Measurements from ENCODE around the gene PNLIPRP1.

The PNLIPRP1 gene

DNA sequence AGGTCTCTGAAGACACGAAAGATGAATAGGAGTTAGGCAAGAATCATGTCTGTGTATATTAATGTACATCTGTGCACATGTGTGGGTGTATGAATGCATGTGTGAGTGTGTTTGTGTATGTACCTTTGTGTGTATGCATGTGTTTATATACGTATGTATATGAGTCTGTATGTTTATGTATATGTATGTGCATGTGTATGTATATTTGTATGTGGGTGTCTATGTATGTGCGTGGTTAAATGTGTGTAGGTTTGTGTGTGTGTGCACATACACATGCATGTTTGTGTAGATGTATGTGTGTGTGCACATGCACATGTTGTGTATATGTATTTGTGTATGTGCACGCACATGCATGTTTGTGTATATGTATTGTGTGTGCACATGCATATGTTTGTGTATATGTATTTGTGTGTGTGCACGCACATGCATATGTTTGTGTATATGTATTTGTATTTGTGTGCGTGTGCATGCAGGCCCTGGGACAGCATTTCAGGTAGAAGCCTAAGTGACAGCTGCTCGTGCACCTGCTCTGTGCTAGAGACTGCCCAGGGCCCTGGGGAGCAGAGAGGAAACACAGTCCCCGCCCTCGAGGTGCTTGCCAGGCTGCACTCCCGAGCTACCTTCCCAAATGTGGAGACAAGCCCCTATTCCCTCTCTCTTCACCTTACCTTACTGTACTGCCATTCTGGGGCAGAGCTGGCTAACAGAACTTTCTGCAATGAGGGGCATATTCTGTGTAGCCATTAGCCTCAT is 12.1 kb downstream of the PNLIPRP1 start:
- no peak for DNase-seq

DNA sequence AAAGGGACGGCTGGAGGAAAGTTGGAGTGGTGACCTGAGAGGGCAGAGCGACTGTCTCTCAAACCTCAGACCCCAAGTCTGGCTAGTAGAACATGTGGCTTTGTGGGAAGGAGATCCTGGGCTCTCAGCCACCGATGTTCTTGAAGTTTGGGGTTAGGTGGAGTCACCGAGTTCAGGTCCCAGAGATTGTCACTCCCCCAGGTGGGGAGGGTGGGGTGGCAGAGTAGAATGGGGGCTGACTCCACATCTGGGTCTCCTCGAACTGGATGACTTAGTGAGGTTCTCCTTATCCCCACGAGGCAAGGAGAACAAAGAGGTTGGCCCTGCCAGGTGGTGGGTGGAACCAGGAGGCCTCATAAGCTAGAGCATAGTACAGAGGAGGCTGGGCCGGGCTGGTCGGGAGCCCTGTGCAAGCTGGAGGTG is 15.3 kb downstream of the PNLIPRP1 start:
- DNase-seq: no peak

DNA sequence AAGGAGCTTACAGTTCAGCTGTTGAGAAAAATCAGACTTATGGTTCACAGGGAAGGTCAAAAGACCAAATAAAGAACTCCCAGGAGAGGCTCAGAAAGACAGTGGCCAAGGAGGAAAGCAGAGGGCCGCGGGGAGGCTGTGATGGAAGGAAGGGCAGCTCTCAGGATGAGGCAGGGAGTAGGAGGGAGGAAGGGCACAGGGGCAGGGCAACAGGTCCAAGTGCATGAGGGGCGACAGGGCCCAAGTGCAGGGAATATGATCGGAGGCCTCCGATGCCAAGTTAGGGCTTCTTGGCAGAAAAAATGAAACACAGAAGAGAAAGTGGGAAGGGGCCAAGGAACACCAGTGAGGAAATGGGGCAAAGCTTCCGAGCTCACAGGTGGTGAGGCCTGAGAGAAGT is 16.6 kb downstream of the PNLIPRP1 start:
- no peak for DNase-seq

DNA sequence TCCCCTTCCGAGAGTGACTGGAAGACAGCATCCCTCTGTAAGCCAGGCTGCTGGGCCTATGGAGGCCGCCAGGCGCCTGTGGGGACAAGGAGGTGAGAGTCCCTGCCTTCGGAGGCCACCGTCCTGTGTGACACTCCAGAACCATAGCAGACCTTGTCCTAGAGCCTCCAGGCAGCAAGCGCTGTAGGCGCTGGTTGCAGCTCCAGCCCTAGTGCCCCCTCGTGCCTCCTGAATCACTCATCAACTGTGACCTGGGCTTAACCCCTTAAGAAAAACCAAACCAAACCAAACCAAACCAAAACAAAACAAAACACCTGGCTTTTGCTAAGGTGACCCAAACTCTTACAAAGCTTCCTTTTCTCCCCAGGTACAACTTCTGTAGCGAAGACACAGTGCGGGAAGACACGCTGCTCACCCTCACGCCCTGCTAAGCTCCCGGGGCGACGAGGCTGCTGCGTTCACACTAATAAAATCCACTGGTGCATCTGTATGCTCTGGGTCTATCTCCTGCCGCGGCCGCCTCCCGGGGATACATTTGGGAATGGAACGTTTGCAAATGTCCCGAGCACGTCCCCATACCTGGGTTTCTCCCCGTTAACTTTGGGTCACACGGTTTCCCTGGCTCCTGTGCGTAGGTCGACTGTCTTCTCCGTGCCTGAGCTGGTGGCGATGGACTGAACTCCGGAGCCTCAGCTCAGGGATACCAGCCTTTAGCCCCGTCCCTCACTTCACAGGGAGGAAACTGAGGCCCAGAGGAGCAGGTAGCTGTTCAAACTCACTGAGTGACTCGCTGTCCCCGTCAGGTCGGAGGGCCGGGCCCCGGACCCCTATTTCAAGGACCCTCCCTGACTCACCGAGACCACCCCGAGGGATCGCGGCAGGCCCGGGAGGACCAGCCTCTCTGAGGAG is 18.2 kb downstream of the PNLIPRP1 start:
- no peak for DNase-seq

DNA sequence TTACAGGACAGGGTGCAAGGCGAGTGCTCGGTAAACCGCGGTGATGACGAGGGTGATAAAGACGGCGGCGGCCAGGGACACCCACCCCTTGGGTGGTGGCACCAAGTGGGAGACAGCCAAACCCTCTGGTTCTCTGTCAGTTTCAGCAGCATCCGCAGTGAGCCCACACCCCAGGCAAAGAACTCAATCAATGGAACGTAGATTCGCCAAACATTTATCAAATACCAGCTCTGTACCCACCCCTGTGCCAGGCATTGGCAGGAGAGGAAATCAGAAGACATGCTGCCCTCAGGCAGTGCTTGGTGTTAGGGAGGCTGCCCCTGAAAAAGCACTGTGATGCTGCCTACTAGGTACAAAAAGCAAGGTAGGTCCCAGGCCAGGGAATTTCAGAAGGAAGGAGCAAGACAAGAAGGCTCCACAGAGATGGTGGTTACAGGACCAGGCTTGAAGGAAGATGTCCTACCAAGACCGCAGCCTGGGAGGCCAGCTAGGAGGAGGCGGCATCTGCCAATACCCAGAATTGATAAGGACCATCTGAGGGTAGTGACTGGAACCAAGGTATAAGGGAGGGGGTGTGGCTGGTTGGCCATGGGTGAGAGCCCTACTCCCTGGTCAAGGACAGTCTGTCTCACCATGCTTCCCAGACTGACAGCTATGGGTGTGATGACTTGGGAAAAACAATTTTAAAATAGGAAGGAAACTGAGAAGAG is 19.8 kb downstream of the PNLIPRP1 start:
- no peak for DNase-seq

DNA sequence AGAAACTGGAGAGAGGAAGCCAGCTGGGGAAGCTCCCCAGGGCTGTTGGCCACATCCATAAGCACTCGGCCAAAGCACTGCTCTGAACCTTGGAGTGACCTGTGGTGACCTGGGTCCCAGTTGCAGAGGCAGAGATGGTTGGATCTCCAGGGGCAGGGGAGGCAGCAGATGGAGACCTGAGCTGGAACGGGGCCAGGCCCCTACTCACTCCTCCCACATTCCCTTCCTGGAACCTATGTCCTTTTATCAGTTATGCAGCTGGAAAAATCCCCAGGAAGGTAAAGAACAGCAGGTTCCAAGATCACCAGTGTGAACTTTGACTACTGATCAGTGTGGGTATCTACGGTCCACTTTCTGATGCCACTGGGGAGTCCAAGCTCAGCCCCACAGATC is 20.4 kb downstream of the PNLIPRP1 start:
- no peak for DNase-seq

DNA sequence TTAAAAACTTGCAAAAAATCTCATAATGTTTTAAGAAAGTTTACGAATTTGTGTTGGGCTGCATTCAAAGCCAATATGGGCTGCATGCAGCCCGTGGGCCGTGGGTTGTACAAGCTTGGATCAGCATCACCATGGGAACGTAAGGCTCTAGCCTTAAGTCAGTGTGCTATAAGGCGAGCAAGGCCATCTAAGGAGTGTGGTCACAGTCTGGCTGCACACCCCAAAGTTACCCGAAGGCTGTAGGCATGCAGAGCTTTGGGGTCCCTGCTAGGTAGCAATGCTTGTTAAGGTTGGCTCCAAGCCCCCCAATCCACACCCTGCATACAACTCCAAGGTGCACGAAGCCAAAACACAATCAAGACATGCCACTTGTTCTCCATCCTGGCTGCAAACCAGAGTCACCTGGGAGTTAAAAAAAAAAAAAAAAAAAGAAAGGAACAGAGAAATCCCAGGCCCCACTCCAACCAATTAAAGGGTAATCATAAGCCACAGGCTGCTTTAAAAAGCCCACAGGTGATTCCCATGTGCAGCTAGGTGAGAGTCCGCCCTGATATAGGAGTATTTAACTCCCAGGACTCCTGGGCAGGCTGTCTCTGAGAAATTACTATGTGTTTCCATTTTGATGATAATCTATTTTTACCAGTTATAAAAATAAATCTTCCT is 21.5 kb downstream of the PNLIPRP1 start:
- DNase-seq: no peak

DNA sequence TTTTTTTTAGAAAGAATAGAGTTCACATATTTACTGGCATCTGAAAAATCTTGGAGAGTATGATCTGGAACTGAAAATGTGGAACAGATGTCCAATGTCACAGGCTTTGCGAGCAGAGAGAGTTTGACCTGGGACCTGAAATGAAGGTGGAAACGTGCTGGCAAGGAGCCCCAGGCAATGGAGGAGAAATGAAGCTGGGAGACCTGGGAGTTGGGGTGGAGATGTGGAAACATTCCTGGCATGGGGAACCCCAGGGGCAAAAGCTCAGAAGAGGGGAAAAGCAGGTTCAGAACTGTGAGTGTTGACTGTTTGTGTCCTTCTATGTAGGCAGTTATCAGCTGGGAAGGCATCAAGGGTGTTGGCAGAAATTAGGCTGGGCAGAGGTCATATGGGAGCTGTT is 22.7 kb downstream of the PNLIPRP1 start:
- no peak for DNase-seq

DNA sequence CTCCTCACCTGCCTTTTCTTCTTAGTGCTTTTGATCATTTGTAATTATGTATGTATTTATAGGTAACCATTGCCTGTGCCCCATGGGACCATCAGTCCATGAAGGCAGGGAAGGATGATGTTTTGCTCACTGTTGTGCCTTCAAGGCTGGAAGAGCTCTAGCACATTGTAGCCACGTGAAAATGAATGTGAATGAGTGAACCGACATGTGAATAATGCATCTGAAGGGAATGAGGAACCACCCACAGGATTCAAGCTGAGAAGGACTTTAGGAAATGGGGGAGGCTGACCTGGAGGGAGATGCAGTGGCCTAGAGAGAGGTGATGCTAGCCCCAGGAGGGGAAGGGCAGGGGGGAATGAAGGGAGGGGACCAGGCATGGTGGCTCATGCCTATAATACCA is 24.0 kb downstream of the PNLIPRP1 start:
- DNase-seq: no peak

DNA sequence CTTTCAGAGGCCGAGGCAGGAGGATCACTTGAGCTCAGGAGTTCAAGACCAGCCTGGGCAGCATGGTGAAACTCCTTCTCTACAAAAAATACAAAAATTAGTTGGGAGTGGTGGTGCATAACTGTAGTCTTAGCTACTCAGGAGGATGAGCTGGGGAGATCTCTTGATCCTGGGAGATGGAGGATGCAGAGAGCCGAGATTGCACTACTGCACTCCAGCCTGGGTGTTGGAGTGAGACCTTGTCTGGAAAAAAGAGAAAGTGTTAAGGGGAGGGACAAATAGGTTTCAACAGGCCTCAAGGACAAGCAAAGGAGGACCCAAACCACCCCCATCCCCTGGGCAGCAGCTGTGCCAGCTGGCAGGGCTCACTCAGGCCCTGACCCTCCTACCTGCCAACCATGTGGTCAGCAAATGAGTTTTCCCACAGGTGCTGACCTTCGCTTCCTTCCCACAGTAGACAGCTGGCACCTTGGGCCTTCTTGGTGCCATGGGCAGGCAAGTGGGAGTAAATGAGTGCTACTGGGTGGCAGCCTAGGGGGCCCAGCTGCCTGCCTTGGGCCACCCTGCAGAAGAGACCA is 24.5 kb downstream of the PNLIPRP1 start:
- DNase-seq: no peak

DNA sequence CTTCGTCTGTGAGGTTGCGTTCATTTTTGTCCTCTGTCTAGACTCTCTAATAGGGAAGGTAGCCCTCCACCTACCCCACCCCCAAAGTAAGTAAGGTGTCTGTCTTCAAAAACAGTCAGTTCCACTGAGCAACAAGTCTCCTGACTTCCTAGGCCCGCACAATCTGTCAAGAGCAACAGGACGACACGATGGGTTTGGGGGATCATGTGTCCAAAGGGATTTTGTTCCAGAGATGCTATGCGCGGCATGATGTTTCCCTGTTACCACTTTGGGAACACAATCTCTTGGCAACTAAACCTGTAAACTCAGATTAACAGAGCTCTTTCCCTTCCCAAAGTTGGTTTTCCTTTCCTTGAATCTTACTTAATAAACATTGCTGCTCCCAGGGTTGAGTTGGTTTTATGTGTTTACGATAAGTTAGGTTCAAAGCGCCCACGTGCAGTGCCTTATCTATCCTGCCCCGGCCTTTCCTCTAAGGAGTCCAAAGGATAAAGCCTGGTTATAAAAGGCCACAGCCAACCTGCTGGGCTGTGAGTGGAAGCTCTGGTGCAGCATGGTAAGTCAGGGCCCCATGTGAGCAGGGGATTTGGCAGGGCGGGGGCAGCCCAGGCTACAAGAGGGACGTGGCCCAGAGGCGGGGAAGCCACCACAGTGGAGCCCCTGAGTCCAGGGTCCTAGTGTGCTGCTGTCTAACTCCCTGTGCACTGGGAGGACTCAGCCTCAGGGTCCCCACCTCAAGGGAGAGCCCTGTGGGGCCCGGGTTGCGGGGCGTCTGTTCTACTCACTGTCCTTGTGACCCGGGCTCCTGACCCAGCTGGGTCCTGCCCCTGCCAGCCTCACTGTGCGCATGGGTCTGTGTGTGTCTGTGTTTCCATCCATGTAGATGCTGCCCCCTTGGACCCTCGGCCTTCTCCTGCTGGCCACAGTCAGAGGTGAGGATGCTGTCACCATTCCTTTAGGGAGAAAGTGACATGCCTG is 30.0 kb downstream of the PNLIPRP1 start, which contains the start of gene PNLIPRP2:
PNLIPRP2 (plus strand) TSS at position 531 of the 978 bp plus-strand sequence.
- DNase-seq: no peak

DNA sequence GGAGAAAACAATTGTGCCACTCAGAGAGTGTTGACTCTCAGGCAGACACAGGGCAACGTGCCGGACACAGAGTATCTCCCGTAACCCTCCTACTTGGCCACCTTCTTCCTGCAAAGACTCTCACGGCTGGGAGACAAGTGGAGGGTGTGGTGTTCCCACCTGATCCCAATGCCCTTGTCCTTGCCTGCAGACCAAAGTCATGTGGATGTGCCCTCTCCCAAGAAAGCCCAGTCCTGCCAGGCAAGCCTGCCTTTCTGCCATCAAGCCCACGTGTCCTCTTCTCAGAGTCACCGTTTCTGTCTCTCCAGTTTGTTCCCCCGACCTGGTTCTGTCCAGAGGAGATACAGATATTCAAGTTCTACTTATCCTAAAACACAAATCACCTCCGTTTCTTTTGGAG is 30.7 kb downstream of the PNLIPRP1 start:
- no peak for DNase-seq

DNA sequence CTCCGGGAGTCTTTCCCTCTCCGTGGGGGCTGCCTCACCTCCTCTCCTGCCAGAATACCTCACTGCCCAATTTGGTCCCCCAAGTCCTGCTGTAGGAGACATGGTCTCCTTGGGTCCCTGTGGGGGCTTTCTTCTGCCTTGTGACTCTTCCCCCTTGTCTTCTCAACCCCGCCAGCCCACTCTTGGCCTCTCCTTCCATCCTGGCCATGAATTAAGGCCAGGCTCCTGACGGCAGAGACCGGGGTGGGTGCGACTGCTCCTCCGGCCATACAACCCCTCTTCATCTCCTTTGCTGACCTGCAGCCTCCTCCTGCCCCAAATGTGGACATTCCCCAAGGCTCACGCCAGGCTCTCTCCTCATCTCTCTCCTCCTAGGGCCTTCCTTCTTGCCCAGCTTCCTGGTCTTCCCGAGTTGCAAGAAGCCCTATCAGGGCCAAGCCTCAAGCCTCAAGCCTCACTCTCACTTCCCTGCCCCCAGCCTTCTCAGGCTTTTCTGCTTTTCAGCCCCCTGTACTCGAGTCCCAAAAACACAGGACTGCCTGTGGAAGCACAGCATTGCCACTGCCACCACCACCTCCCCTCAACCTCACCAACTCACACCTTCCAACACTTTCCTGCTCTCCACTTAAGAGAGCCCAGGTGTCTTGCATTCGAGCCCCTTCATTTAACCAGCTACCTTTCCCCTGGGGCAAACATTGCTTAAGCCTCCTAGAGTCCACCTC is 31.3 kb downstream of the PNLIPRP1 start:
- DNase-seq: no peak

DNA sequence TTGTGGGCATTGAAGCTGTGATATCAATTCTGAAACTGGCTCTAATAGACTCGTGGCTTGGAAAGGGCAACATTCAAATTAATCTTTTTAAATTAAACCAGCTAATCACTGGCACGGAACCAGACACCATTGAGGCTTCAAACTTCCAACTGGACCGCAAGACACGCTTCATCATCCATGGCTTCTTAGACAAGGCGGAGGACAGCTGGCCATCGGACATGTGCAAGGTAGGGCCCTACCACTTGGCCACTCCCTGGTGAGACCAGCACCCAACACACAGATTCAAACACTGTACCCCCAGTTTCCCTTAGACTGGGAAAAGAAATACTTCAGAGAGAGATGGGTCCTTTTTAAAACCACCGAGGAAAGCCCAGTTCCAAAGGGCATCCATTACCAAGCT is 35.1 kb downstream of the PNLIPRP1 start:
- no peak for DNase-seq

DNA sequence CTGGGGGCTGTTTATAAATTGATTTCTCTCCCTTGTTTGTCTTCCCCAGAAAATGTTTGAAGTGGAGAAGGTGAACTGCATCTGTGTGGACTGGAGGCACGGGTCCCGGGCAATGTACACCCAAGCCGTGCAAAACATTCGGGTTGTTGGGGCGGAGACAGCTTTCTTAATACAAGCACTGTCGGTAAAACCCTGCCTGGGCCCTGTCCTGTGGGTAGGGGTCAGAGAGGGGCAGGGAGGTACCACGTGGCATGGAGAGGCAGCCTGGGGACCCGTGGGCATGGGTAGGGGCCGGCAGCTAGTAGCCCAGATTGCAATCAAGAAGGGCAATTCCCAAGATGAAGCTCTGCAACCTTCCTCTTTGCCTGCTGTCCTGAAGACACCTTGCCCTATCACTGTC is 36.1 kb downstream of the PNLIPRP1 start:
- DNase-seq: no peak

DNA sequence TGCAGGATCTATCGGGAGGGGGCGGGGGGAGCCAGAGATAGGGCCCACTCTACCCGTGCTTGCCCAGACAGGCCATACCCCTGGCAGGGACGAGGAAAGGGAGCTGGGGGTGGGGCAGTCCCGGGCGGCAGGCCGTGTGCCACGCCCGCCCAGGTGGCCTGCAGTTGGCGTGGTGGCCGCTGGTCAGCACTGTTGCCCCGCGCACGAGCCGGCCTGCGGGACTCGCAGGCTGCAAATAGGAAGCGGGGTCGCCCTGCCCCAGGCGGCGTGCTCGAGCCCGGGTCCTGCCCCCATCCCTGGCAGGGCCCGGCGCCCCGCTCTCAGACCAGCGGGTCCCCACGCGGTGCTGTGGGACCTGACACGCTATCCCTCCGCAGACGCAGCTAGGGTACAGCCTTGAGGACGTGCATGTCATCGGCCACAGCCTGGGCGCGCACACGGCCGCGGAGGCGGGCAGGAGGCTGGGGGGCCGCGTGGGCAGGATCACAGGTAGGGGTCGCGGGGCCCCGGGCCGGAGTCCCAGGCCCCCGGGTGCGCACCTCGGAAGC is 36.7 kb downstream of the PNLIPRP1 start:
- DNase-seq: no peak

DNA sequence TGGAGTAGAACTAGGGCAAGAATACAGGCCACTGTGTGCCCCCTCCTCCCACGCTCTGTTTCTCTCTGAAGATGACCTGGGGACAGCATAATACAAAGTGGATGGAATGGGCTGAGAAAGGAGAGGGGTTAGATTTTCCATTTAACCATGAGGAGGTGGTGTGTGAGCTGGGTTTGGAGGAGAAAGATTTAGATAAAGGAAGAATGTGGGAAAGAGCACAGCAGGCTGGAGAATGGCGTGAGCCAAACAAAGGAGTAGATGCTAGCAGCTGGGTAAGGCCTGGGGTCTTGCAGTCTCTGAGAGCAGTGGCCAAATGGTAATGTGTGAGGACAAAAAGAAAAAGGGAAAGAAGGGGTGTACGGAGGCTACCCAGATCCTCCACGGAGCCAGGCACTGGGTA is 38.6 kb downstream of the PNLIPRP1 start:
- DNase-seq: no peak

DNA sequence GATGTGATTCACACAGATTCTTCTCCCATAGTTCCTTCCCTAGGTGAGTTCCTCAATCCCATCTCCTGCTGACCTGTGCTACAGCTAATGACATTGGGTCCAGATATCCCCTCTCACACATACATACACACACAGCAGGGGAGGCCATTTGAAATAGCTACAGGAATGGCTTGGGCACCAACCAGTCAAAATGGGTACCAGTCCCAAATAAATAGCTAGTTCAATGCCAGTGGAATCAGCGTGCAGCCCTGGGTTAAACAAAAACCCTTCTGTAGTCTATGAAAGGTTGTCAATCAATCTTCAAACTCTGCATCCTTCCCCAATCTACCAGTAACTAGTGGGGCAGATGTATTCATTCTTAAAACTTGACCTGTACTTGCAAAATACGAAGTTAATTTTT is 39.3 kb downstream of the PNLIPRP1 start:
- no peak for DNase-seq

DNA sequence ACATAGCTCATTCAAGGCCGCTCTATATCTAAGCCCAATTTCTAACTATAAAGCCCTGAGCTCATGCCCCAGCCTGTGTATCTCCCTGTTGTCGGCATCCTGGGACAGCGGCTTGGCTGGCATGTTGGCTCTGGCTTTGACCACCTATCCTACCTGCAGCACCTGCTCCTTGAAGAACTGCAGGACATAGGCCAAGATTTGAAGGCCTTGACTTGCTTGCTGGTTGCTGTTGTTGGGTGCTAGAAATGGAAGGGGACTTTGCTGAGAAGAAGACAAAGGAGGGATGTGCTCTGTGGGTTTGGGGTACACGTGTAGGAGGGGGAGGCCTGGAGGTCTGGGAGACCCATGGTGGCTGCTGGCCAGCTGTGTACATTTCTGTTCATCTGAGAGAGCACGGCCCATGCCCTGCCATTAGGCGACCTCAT is 41.1 kb downstream of the PNLIPRP1 start:
- DNase-seq: no peak

DNA sequence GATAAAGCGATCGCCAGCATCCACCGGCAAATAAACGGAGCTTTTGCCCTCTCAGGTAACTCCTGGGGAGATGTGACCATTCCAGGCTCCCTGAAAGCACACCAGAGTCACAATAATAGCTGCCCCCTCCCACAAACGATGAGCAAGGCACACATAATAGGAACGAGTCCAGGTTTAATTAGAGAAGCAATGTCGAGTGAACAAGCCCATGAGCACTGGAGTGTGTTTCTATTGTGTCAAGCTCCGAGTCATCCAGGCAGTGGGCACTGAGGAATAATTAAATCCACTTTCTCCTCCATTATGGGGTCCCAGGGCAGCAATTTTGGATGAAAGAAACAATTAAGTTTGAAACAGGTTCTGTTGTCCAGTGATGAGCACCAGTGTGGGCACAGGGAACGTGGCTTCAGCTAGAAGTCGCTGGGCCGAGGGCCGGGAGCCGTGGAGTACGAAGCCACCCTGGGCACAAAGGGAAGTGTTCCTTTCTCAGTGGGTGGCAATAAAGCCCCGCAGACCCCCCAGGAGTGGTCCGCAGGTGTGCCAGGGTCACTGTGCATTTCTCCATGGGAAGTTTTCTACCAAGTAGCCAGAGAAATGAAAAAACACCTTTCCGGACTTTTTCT is 41.9 kb downstream of the PNLIPRP1 start:
- no peak for DNase-seq
